NT2/D1 (cell line): Measurements from ENCODE around the gene EHF.

Experiments
- DNase-seq: peaks from one replicate; pipeline ENCODE4 v3.0.0-alpha.2; 2011; ENCODE audit warnings: low read depth, low spot score
- H3K27me3 ChIP-seq: 2 replicates; pipeline ENCODE4 v1.6.0; 2011; ENCODE audit warnings: mild to moderate bottlenecking; ENCODE audit not compliant: insufficient read length, insufficient read depth
- H3K36me3 ChIP-seq: 2 replicates; pipeline ENCODE4 v1.6.1; 2011; ENCODE audit warnings: mild to moderate bottlenecking, low read length, mixed read lengths; ENCODE audit not compliant: insufficient read depth, insufficient read length
- H3K4me1 ChIP-seq: 2 replicates; pipeline ENCODE4 v1.5.1; 2011; ENCODE audit not compliant: insufficient read depth, insufficient read length
- H3K4me3 ChIP-seq: 2 replicates; pipeline ENCODE4 v1.5.1; 2011; ENCODE audit warnings: low read depth; ENCODE audit not compliant: insufficient read length
- H3K9ac ChIP-seq: 2 replicates; pipeline ENCODE4 v1.6.0; 2011; ENCODE audit warnings: low read depth; ENCODE audit not compliant: insufficient read length
- H3K9me3 ChIP-seq: 2 replicates; pipeline ENCODE4 v1.5.1; 2011; ENCODE audit warnings: mild to moderate bottlenecking, low read length; ENCODE audit not compliant: insufficient read depth
- SUZ12 ChIP-seq: IDR thresholded peaks from 2 replicates; pipeline ENCODE4 v1.6.1; 2011; ENCODE audit not compliant: insufficient read length, insufficient read depth; ENCODE audit errors: extremely low read depth
- YY1 ChIP-seq: IDR thresholded peaks from 2 replicates; pipeline ENCODE4 v1.6.1; 2011; ENCODE audit not compliant: insufficient read length, insufficient read depth
- ZNF274 ChIP-seq: IDR thresholded peaks from 2 replicates; pipeline ENCODE4 v1.6.1; 2011; ENCODE audit warnings: mild to moderate bottlenecking, low read depth, low read length

EHF gene

GRCh38 chr11:34644669-34645406 is 23.9 kb downstream of the EHF start:
- DNase-seq = no peak
- H3K9me3 ChIP-seq = no peaks in the 10 kb centered on the region
- H3K36me3 ChIP-seq = no peaks in the 10 kb centered on the region
- H3K4me1 ChIP-seq = no peaks in the 10 kb centered on the region
- H3K27me3 ChIP-seq = no peaks in the 10 kb centered on the region
- no peak overlapping the region for H3K4me3 ChIP-seq
- TF ChIP-seq ZNF274 (no peak), YY1 (no peak), SUZ12 (no peak)
- H3K9ac ChIP-seq = no peak overlapping the region

- TF ChIP-seq YY1 = no peak
- TF ChIP-seq ZNF274 = no peak
- TF ChIP-seq SUZ12 = no peak
- Histone ChIP-seq H3K36me3 (no peaks in the 10 kb centered on the region), H3K4me1 (no peaks in the 10 kb centered on the region), H3K9ac (no peak overlapping the region), H3K9me3 (no peaks in the 10 kb centered on the region), H3K27me3 (no peaks in the 10 kb centered on the region), H3K4me3 (no peak overlapping the region)
- DNase-seq = no peak
Measured at GRCh38 chr11:34646431-34646830, 25.5 kb downstream of the EHF start.

- H3K4me3 ChIP-seq = no peak overlapping the region
- TF ChIP-seq YY1 (no peak), ZNF274 (no peak), SUZ12 (no peak)
- H3K9me3 ChIP-seq = no peaks in the 10 kb centered on the region
- no peak overlapping the region for H3K9ac ChIP-seq
- DNase-seq = no peak
- H3K27me3 ChIP-seq = no peaks in the 10 kb centered on the region
- no peaks in the 10 kb centered on the region for H3K36me3 ChIP-seq
- H3K4me1 ChIP-seq = no peaks in the 10 kb centered on the region
Measured at GRCh38 chr11:34647131-34647530, 26.2 kb downstream of the EHF start.

- no peak overlapping the region for H3K9ac ChIP-seq
- peaks cover 3% of the 10 kb centered on the region for H3K4me1 ChIP-seq
- DNase-seq = no peak
- H3K4me3 ChIP-seq = no peak overlapping the region
- no peaks in the 10 kb centered on the region for H3K36me3 ChIP-seq
- TF ChIP-seq YY1 (no peak), SUZ12 (no peak), ZNF274 (no peak)
- H3K9me3 ChIP-seq = no peaks in the 10 kb centered on the region
- H3K27me3 ChIP-seq = no peaks in the 10 kb centered on the region
Measured at GRCh38 chr11:34647532-34647931, 26.6 kb downstream of the EHF start.

GRCh38 chr11:34648036-34648435 is 27.1 kb downstream of the EHF start:
- no peaks in the 10 kb centered on the region for H3K36me3 ChIP-seq
- no peaks in the 10 kb centered on the region for H3K9me3 ChIP-seq
- TF ChIP-seq ZNF274 (no peak), YY1 (no peak), SUZ12 (no peak)
- no peak overlapping the region for H3K9ac ChIP-seq
- no peak overlapping the region for H3K4me3 ChIP-seq
- H3K4me1 ChIP-seq = peaks cover 3% of the 10 kb centered on the region
- no peak for DNase-seq
- no peaks in the 10 kb centered on the region for H3K27me3 ChIP-seq

GRCh38 chr11:34649597-34649996 is 28.7 kb downstream of the EHF start:
- Histone ChIP-seq H3K9ac (no peak overlapping the region), H3K4me1 (peaks cover 3% of the 10 kb centered on the region)

GRCh38 chr11:34650528-34650927 is 29.6 kb downstream of the EHF start:
- H3K4me3 ChIP-seq = no peak overlapping the region
- peaks cover 3% of the 10 kb centered on the region for H3K4me1 ChIP-seq
- no peak overlapping the region for H3K9ac ChIP-seq
- H3K9me3 ChIP-seq = no peaks in the 10 kb centered on the region
- no peak for TF ChIP-seq ZNF274
- TF ChIP-seq YY1 = no peak
- TF ChIP-seq SUZ12 = no peak
- no peaks in the 10 kb centered on the region for H3K27me3 ChIP-seq
- no peak for DNase-seq
- H3K36me3 ChIP-seq = no peaks in the 10 kb centered on the region

More at GRCh38 chr11:34649597-34649996, 28.7 kb downstream of the EHF start:
- Histone ChIP-seq H3K27me3 (no peaks in the 10 kb centered on the region), H3K36me3 (no peaks in the 10 kb centered on the region), H3K4me3 (no peak overlapping the region), H3K9me3 (no peaks in the 10 kb centered on the region)
- no peak for DNase-seq
- no peak for TF ChIP-seq YY1
- no peak for TF ChIP-seq ZNF274
- no peak for TF ChIP-seq SUZ12
